ENCODE data around the gene GABRB3. TPM values are rescaled to one million over a fixed set of nuclear protein-coding genes. Genes with fewer than 3 reads are reported as not detected.

The GABRB3 gene
- total RNA-seq (2014; rRNA removed; shearing (Covaris generic); ENCODE audit: low replicate concordance) = 1.8 and 3.6 TPM in 2 replicates

GRCh38 chr15:26772154-26773066, at the start of gene GABRB3:
Gene GABRB3, minus strand, starts transcription at chr15:26773066.
- peaks cover 18% of the 10 kb centered on the region for H3K27me3 ChIP-seq
- no peaks in the 10 kb centered on the region for H3K36me3 ChIP-seq
- no peak within 1 kb of the TSS for H3K4me3 ChIP-seq
- no peak for DNase-seq
- H3K9me3 ChIP-seq = no peaks in the 10 kb centered on the region

- Histone ChIP-seq H3K9me3 (no peaks in the 10 kb centered on the region), H3K4me3 (no peak overlapping the region), H3K27me3 (no peaks in the 10 kb centered on the region), H3K36me3 (no peaks in the 10 kb centered on the region)
- no peak for DNase-seq
Measured at GRCh38 chr15:26807517-26808427, 34.9 kb upstream of the GABRB3 start.

- Histone ChIP-seq H3K36me3 (no peaks in the 10 kb centered on the region), H3K9me3 (no peaks in the 10 kb centered on the region), H3K27me3 (no peaks in the 10 kb centered on the region), H3K4me3 (no peak overlapping the region)
- no peak for DNase-seq
Measured at GRCh38 chr15:26806574-26806973, 33.7 kb upstream of the GABRB3 start.

- Histone ChIP-seq H3K9me3 (no peaks in the 10 kb centered on the region), H3K4me3 (no peak overlapping the region), H3K27me3 (no peaks in the 10 kb centered on the region), H3K36me3 (no peaks in the 10 kb centered on the region)
- DNase-seq = no peak
Measured at GRCh38 chr15:26806151-26806550, 33.3 kb upstream of the GABRB3 start.

- Histone ChIP-seq H3K9me3 (no peaks in the 10 kb centered on the region), H3K4me3 (no peak overlapping the region), H3K36me3 (no peaks in the 10 kb centered on the region), H3K27me3 (no peaks in the 10 kb centered on the region)
- no peak for DNase-seq
Measured at GRCh38 chr15:26805470-26805869, 32.6 kb upstream of the GABRB3 start.

GRCh38 chr15:26804063-26804804, 31.4 kb upstream of the GABRB3 start:
- H3K4me3 ChIP-seq = no peak overlapping the region
- H3K27me3 ChIP-seq = no peaks in the 10 kb centered on the region
- H3K36me3 ChIP-seq = no peaks in the 10 kb centered on the region
- no peak for DNase-seq
- no peaks in the 10 kb centered on the region for H3K9me3 ChIP-seq

- H3K36me3 ChIP-seq = no peaks in the 10 kb centered on the region
- no peak overlapping the region for H3K4me3 ChIP-seq
- H3K9me3 ChIP-seq = no peaks in the 10 kb centered on the region
- H3K27me3 ChIP-seq = no peaks in the 10 kb centered on the region
- DNase-seq = no peak
Measured at GRCh38 chr15:26790118-26790517, 17.3 kb upstream of the GABRB3 start.

GRCh38 chr15:26781816-26782215, 8.9 kb upstream of the GABRB3 start:
- no peak for DNase-seq
- Histone ChIP-seq H3K9me3 (no peaks in the 10 kb centered on the region), H3K4me3 (no peak overlapping the region), H3K36me3 (no peaks in the 10 kb centered on the region), H3K27me3 (no peaks in the 10 kb centered on the region)

GRCh38 chr15:26773917-26774316, 1.1 kb upstream of the GABRB3 start:
- H3K27me3 ChIP-seq = peaks cover 18% of the 10 kb centered on the region
- no peak for DNase-seq
- no peaks in the 10 kb centered on the region for H3K36me3 ChIP-seq
- no peaks in the 10 kb centered on the region for H3K9me3 ChIP-seq
- no peak overlapping the region for H3K4me3 ChIP-seq

- Histone ChIP-seq H3K4me3 (no peak overlapping the region), H3K9me3 (no peaks in the 10 kb centered on the region), H3K36me3 (no peaks in the 10 kb centered on the region), H3K27me3 (peaks cover 18% of the 10 kb centered on the region)
- peak; percentile 13 for DNase-seq
Measured at GRCh38 chr15:26773067-26773877, 406 bp upstream of the GABRB3 start.

- Histone ChIP-seq H3K4me3 (no peak overlapping the region), H3K36me3 (no peaks in the 10 kb centered on the region), H3K9me3 (no peaks in the 10 kb centered on the region), H3K27me3 (peaks cover 18% of the 10 kb centered on the region)
- no peak for DNase-seq
Measured at GRCh38 chr15:26771578-26772153, 1.2 kb downstream of the GABRB3 start.

GRCh38 chr15:26771168-26771567, 1.7 kb downstream of the GABRB3 start:
- H3K27me3 ChIP-seq = peaks cover 18% of the 10 kb centered on the region
- DNase-seq = no peak
- H3K4me3 ChIP-seq = no peak overlapping the region

GRCh38 chr15:26767169-26767670, 5.6 kb downstream of the GABRB3 start:
- Histone ChIP-seq H3K36me3 (no peaks in the 10 kb centered on the region), H3K4me3 (no peak overlapping the region), H3K27me3 (peaks cover 10% of the 10 kb centered on the region; the same call in 1 of the 2 replicates), H3K9me3 (no peaks in the 10 kb centered on the region)
- DNase-seq = no peak

More at GRCh38 chr15:26771168-26771567, 1.7 kb downstream of the GABRB3 start:
- Histone ChIP-seq H3K9me3 (no peaks in the 10 kb centered on the region), H3K36me3 (no peaks in the 10 kb centered on the region)

GRCh38 chr15:26766262-26766661, 6.6 kb downstream of the GABRB3 start:
- Histone ChIP-seq H3K4me3 (no peak overlapping the region), H3K27me3 (peaks cover 5% of the 10 kb centered on the region; the same call in 1 of the 2 replicates), H3K36me3 (no peaks in the 10 kb centered on the region), H3K9me3 (no peaks in the 10 kb centered on the region)
- DNase-seq = no peak

- no peak for DNase-seq
- H3K27me3 ChIP-seq = no peaks in the 10 kb centered on the region
Measured at GRCh38 chr15:26759986-26760385, 12.9 kb downstream of the GABRB3 start.

More at GRCh38 chr15:26759986-26760385, 12.9 kb downstream of the GABRB3 start:
- H3K36me3 ChIP-seq = no peaks in the 10 kb centered on the region
- no peaks in the 10 kb centered on the region for H3K9me3 ChIP-seq
- no peak overlapping the region for H3K4me3 ChIP-seq
